Astrocyte of the spinal cord (primary cell): ENCODE results near the gene CLEC4A.
A peak's percentile ranks its signal among the peaks of the same experiment; 100 is the strongest.
"Not testable (repeated sequence)": the region's sequence is repeated elsewhere in the genome, so short reads cannot be mapped to it uniquely, and the experiment has no call there.

Experiments
- DNase-seq: peaks from one replicate; pipeline ENCODE4 v3.0.0; 2011; ENCODE audit warnings: low read depth, low spot score
- H3K4me3 ChIP-seq: 2 replicates; pipeline ENCODE4 v1.5.1; 2011; ENCODE audit warnings: low read depth, mild to moderate bottlenecking, low read length, moderate library complexity
- CTCF ChIP-seq: IDR thresholded peaks from 2 replicates; pipeline ENCODE4 v1.5.1; 2012; ENCODE audit warnings: low read depth, mild to moderate bottlenecking, low read length, inconsistent platforms
- in situ Hi-C: cut with HindIII; loops from 2 replicates; pipeline ENCODE4 v1.10.0; 2017; ENCODE audit warnings: low sequenced_read_pairs

The CLEC4A gene

DNA sequence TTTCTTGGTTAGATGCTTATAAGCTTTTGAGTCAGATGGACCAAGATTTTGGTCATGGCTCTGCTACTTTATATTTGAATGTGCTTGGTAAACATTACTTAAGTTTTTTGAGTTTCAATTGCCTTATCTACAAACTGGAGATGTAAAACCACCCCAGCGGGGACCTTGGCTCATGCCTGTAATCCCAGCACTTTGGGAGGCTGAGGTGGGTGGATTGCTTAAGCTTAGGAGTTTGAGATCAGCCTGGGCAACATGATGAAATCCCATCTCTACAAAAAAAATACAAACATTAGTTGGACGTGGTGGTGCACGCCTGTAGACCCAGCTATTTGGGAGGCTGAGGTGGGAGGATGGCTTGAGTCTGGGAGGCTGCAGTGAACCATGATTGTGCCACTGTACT lies 30.1 kb upstream of the CLEC4A start:
- in situ Hi-C loops, result no loop called here
- no peak for DNase-seq
- H3K4me3 ChIP-seq, result no peak overlapping the region
- no peak for TF ChIP-seq CTCF

DNA sequence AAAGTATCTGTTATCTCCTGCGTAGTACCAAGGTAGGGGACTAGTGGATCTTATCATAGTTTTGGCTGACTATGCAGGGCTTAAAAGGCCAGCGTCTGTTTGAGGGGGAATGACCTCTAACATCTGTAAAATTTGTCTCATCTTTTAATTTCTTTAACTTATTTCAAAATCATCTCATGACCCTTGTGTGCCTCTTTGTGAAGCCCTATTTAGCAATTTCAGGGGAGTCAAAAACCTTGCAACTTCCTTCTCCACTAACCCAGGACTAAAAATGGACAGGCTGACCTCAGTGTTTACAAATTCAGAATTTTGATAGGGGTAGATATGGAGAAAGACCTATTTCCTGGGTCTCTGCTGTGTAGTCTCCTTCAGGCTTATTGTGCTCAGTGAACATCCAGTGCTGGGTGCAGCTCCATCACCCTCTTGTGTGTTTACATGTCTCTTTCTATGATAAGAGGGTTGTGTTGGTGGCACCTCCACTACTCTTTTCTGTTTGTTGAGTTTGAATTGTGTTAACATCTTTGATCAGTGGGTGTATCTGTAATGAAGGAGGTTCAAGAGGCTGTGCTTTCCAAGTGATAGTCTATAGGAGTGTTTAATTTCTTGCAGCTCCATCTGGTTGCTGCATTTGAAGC lies 27.0 kb upstream of the CLEC4A start:
- in situ Hi-C loops, result no loop called here
- TF ChIP-seq CTCF, result no peak

DNA sequence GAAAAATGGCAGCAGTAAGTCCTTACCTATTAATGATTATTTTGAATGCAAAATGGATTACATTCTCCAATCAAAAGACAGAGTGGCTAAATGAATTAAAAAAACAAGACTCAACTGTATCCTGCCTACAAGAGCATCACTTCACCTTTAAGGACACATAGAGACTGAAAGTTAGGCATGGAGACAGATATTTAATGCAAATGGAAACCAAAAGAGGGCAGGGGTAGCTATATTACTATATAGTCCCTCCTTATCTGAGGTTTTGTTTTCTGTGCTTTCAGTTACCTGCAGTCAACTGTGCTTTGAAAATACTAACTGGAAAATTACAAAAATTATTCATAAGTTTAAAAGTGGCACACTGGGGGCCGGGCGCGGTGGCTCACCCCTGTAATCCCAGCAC lies 24.2 kb upstream of the CLEC4A start:
- TF ChIP-seq CTCF, result no peak
- DNase-seq, result no peak
- in situ Hi-C loops, result no loop called here
- no peak overlapping the region for H3K4me3 ChIP-seq

More for the DNA sequence above, 27.0 kb upstream of the CLEC4A start:
- no peak for DNase-seq
- H3K4me3 ChIP-seq, result no peak overlapping the region

GRCh38 chr12:8108808-8109398 lies 14.5 kb upstream of the CLEC4A start:
- in situ Hi-C loops, result no loop called here
- H3K4me3 ChIP-seq, result no peak overlapping the region
- peak; percentile 83 for DNase-seq
- peak; percentile 97 for TF ChIP-seq CTCF

DNA sequence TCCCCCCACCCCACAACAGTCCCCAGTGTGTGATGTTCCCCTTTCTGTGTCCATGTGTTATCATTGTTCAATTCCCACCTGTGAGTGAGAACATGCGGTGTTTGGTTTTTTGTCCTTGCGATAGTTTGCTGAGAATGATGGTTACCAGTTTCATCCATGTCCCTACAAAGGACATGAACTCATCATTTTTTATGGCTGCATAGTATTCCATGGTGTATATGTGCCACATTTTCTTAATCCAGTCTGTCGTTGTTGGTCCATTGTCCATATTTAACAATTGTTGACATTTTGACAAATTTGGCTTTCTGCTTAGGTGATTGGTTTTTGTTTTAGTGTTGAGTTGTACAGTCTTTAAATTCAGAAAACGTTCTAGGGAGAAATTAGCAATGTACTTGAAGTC lies 10.3 kb upstream of the CLEC4A start:
- DNase-seq, H3K4me3 ChIP-seq, in situ Hi-C loops: not testable (repeated sequence)

- no peak for TF ChIP-seq CTCF
- no peak for DNase-seq
- in situ Hi-C loops, result no loop called here
- no peak overlapping the region for H3K4me3 ChIP-seq
These were observed 3.2 kb upstream of the CLEC4A start for GRCh38 chr12:8120072-8120713.

DNA sequence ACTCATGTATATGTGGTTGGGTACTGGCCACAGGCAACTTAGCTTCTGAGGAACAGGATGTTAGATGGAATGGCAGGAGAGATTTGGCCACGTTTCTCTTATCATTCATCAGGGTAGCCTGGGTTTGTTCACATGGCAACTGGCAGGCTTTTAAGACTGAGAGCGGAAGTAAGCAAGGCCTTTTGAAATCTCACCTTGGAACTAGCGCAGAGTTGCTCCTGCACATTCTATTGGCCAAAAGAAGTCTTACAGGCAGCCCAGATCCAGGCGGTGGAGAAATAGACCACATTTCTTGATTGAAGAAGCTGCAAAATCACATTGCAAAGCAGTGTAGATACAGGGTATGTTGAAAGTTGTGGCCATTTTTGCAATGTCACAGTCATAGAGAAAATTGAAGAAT lies 3.7 kb downstream of the CLEC4A start:
- TF ChIP-seq CTCF, result no peak
- H3K4me3 ChIP-seq, result no peak overlapping the region
- no peak for DNase-seq
- in situ Hi-C loops, result no loop called here

DNA sequence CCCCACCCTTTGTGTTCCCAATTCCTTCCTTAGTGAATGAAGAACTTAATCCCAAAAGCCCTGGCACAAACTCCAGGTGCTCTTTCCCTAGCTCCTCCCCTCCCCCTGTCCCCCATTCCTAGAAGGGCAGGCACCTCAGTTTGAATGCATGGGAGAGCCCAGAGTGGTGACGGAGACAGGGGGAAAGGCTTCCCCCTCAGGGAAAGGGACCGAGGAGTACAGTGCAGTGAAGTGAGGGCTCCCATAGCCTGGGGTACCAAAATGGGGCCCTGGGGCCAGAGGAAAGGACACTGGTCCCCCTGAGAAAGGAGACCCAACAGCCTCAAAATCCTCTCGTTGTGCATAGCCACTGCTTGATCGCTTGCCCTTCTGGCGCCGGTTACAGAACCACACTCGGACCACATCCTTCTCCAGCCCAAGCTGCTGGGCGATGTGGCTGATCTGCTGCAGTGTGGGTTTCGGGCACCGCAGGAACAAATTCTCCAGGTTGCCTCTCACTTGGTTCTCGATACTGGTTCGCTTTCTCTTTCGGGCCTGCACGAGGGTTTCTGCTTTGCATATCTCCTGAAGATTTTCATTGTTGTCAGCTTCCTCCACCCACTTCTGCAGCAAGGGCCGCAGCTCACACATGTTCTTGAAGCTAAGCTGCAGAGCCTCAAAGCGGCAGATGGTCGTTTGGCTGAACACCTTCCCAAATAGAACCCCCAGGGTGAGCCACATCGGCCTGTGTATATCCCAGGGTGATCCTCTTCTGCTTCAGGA lies 10.4 kb downstream of the CLEC4A start:
- DNase-seq, in situ Hi-C loops, H3K4me3 ChIP-seq: not testable (repeated sequence)

- H3K4me3 ChIP-seq, in situ Hi-C loops, DNase-seq: not testable (repeated sequence)
These were observed 11.0 kb downstream of the CLEC4A start for GRCh38 chr12:8134398-8134930.
